DMS153 (cell line): ENCODE measurements around the gene P4HA3.

Experiments
- DNase-seq: peaks from one replicate; lab custom pipeline; 2025; lab: John Stamatoyannopoulos, UW

P4HA3 gene

GRCh38 chr11:74316772-74317505 is 5.5 kb upstream of the P4HA3 start:
- no peak for DNase-seq

- DNase-seq = no peak
Observed at GRCh38 chr11:74312326-74312725, 886 bp upstream of the P4HA3 start.

GRCh38 chr11:74310857-74311256 is 583 bp downstream of the P4HA3 start:
- no peak for DNase-seq

GRCh38 chr11:74307434-74307833 is 4.0 kb downstream of the P4HA3 start:
- no peak for DNase-seq

- DNase-seq = no peak
Observed at GRCh38 chr11:74306435-74307175, 4.8 kb downstream of the P4HA3 start.

GRCh38 chr11:74299015-74299414 is 12.4 kb downstream of the P4HA3 start:
- no peak for DNase-seq

GRCh38 chr11:74297484-74297883 is 14.0 kb downstream of the P4HA3 start:
- no peak for DNase-seq

- DNase-seq = no peak
Observed at GRCh38 chr11:74288911-74289310, 22.5 kb downstream of the P4HA3 start.

GRCh38 chr11:74288161-74288560 is 23.3 kb downstream of the P4HA3 start:
- DNase-seq = no peak

- DNase-seq = no peak
Observed at GRCh38 chr11:74284466-74284865, 27.0 kb downstream of the P4HA3 start.

- DNase-seq = no peak
Observed at GRCh38 chr11:74283580-74284180, 27.8 kb downstream of the P4HA3 start.

GRCh38 chr11:74282914-74283371 is 28.5 kb downstream of the P4HA3 start:
- no peak for DNase-seq

GRCh38 chr11:74282421-74282820 is 29.0 kb downstream of the P4HA3 start:
- DNase-seq = no peak

GRCh38 chr11:74280494-74280893 is 30.9 kb downstream of the P4HA3 start:
- DNase-seq = no peak

- DNase-seq = no peak
Observed at GRCh38 chr11:74279256-74279655, 32.2 kb downstream of the P4HA3 start.

- DNase-seq = no peak
Observed at GRCh38 chr11:74278721-74279161, 32.7 kb downstream of the P4HA3 start.

GRCh38 chr11:74278103-74278502 is 33.3 kb downstream of the P4HA3 start:
- DNase-seq = no peak

- no peak for DNase-seq
Observed at GRCh38 chr11:74276581-74276980, 34.9 kb downstream of the P4HA3 start.

GRCh38 chr11:74272276-74272675 is 39.2 kb downstream of the P4HA3 start:
- no peak for DNase-seq

GRCh38 chr11:74269161-74269811 is 42.2 kb downstream of the P4HA3 start:
- DNase-seq = no peak

- DNase-seq = no peak
Observed at GRCh38 chr11:74268456-74268855, 43.0 kb downstream of the P4HA3 start.

GRCh38 chr11:74267014-74267413 is 44.4 kb downstream of the P4HA3 start:
- DNase-seq = no peak
